Right lobe of liver (tissue), 4 donors: ENCODE results near the gene SERINC5.

Experiments used
- POLR2A ChIP-seq: fragments of 450-650 bp; IDR thresholded peaks from one replicate; pipeline ENCODE4 v1.6.1; 2017; ENCODE audit warnings: antibody characterized with exemption, mild to moderate bottlenecking
- TF ChIP-seq, protein P1 (sequence below), 4 donors: fragments of 200-600 bp in 3 of 4; fragments of 450-650 bp in 1 of 4; IDR thresholded peaks; one replicate each; pipeline versions ENCODE4 v1.5.1 to v1.8.0; 2016 to 2022; ENCODE audit warnings: antibody characterized with exemption in 4 of 4, mild to moderate bottlenecking in 2 of 4
- donor health status: DM: no; HTN: no; CAD: no.
- donor health status: DM: no; HTN: no; CAD: no.
- donor health status: DM: no; HTN: yes; CAD: no.

- TF ChIP-seq, protein P1, sequence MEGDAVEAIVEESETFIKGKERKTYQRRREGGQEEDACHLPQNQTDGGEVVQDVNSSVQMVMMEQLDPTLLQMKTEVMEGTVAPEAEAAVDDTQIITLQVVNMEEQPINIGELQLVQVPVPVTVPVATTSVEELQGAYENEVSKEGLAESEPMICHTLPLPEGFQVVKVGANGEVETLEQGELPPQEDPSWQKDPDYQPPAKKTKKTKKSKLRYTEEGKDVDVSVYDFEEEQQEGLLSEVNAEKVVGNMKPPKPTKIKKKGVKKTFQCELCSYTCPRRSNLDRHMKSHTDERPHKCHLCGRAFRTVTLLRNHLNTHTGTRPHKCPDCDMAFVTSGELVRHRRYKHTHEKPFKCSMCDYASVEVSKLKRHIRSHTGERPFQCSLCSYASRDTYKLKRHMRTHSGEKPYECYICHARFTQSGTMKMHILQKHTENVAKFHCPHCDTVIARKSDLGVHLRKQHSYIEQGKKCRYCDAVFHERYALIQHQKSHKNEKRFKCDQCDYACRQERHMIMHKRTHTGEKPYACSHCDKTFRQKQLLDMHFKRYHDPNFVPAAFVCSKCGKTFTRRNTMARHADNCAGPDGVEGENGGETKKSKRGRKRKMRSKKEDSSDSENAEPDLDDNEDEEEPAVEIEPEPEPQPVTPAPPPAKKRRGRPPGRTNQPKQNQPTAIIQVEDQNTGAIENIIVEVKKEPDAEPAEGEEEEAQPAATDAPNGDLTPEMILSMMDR (IDR thresholded peaks at IDR 0.05): no peak
- no peak for TF ChIP-seq POLR2A
Observed at GRCh38 chr5:80134876-80135275, 121.0 kb downstream of the SERINC5 start.
